ENCODE results near the gene SLC16A7.

DNA sequence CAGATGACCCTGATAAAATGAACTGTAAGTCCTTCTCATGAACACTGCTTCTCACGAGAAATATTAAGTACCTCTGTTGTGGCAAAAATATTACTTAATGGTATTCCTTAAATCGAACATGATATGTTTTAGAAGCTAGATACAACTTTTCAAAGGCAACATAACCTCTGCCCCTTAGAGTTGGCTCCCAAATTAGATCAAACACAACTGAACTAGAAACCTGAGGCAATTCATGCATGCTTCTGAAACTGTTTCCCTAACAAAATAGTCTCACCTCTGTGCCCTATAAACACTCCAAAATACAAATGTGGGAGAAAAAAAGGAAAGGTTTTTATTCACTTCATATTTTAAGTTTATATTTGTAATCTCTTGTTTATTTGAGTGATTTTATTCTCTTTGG lies 121.6 kb downstream of the SLC16A7 start:
- TF ChIP-seq, protein P1, sequence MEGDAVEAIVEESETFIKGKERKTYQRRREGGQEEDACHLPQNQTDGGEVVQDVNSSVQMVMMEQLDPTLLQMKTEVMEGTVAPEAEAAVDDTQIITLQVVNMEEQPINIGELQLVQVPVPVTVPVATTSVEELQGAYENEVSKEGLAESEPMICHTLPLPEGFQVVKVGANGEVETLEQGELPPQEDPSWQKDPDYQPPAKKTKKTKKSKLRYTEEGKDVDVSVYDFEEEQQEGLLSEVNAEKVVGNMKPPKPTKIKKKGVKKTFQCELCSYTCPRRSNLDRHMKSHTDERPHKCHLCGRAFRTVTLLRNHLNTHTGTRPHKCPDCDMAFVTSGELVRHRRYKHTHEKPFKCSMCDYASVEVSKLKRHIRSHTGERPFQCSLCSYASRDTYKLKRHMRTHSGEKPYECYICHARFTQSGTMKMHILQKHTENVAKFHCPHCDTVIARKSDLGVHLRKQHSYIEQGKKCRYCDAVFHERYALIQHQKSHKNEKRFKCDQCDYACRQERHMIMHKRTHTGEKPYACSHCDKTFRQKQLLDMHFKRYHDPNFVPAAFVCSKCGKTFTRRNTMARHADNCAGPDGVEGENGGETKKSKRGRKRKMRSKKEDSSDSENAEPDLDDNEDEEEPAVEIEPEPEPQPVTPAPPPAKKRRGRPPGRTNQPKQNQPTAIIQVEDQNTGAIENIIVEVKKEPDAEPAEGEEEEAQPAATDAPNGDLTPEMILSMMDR (IDR thresholded peaks at IDR 0.05; ENCODE audit: control extremely low read depth in 1 of 3, insufficient read depth in 1 of 3, low read depth in 1 of 3, low read length in 3 of 3) = no peak
- TF ChIP-seq TCF12 (IDR thresholded peaks at IDR 0.05; ENCODE audit: low read depth, low read length) = no peak
- TF ChIP-seq SIN3A (conservative IDR thresholded peaks at IDR 0.05 in 1 of 2, IDR thresholded peaks at IDR 0.05 in 1 of 2; ENCODE audit: low read depth in 1 of 2, low read length in 2 of 2) = no peak

Measured in H1 (cell line).